MG63 (cell line): Measurements from ENCODE around the gene DDIAS. TPM values are rescaled to one million over a fixed set of nuclear protein-coding genes. Genes with fewer than 3 reads are reported as not detected.
"Not testable (repeated sequence)": the region's sequence is repeated elsewhere in the genome, so short reads cannot be mapped to it uniquely, and the experiment has no call there.

Experiments used
- DNase-seq: peaks from one replicate; pipeline ENCODE4 v3.0.0-alpha.2; 2020
- H3K27me3 ChIP-seq: fragments of 250-450 bp; sonication (Bioruptor Pico); 2 replicates; pipeline ENCODE4 v1.5.1; 2020; ENCODE audit warnings: mild to moderate bottlenecking, moderate library complexity
- H3K36me3 ChIP-seq: fragments of 250-450 bp; sonication (Bioruptor Pico); 2 replicates; pipeline ENCODE4 v1.5.1; 2020; ENCODE audit warnings: mild to moderate bottlenecking, moderate library complexity
- H3K4me3 ChIP-seq: fragments of 250-450 bp; sonication (Bioruptor Pico); 2 replicates; pipeline ENCODE4 v1.5.1; 2020; ENCODE audit warnings: mild to moderate bottlenecking, moderate library complexity
- H3K9me3 ChIP-seq: fragments of 250-450 bp; sonication (Bioruptor Pico); 2 replicates; pipeline ENCODE4 v1.5.1; 2020; ENCODE audit warnings: mild to moderate bottlenecking, moderate library complexity
- total RNA-seq: library from RNA; depleted of rRNA; stranded (reverse); fragments of >200 nt; shearing (Covaris generic); gene quantifications from 2 replicates; pipeline ENCODE4 v1.2.3, GENCODE V29; 2014; ENCODE audit warnings: low replicate concordance

DDIAS gene
- total RNA-seq, 1 experiment from 2014 or later, result 9.2 TPM

DNA sequence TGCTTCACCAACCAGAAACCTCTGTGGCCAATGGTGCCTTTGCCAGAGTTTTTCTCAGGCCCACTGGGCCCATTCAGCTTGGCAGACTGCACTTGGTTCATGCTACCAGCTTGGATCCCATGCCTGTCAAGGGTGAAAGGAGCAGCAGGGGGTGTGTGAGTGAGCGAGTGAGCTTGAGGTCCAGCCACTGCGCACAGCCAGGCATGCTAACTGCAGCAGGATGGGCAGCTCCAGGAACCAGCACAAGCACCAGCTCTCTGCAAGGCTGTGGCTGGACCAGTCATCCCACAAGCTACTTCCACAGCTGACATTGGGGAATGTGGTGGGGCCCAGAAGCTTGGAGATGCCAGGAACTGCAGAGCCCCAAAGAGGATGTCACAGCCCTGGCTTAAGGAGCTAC, 40.8 kb downstream of the DDIAS start:
- H3K4me3 ChIP-seq, result no peak overlapping the region
- no peaks in the 10 kb centered on the region; the same call in 1 of the 2 replicates for H3K9me3 ChIP-seq
- H3K36me3 ChIP-seq, result no peaks in the 10 kb centered on the region
- no peaks in the 10 kb centered on the region for H3K27me3 ChIP-seq
- no peak for DNase-seq

DNA sequence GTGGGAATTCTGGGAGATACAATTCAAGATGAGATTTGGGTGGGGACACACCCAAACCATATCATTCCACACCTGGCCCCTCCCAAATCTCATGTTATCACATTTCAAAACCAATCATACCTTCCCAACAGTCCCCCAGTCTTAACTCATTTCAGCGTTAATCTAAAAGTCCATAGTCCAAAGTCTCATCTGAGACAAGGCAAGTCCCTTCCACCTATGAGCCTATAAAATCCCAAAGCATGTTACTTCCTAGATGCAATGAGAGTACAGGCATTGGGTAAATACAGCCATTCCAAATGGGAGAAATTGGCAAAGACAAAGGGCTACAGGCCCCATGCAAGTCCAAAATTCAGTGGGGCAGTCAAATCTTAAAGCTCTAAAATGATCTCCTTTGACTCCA, 41.9 kb downstream of the DDIAS start:
- not testable (repeated sequence) for H3K4me3 ChIP-seq, H3K9me3 ChIP-seq, H3K36me3 ChIP-seq, H3K27me3 ChIP-seq, DNase-seq

- Histone ChIP-seq H3K36me3 (no peaks in the 10 kb centered on the region), H3K9me3 (no peaks in the 10 kb centered on the region; the same call in 1 of the 2 replicates)
- no peak for DNase-seq
Measured at GRCh38 chr11:82944198-82944597, 42.7 kb downstream of the DDIAS start.

DNA sequence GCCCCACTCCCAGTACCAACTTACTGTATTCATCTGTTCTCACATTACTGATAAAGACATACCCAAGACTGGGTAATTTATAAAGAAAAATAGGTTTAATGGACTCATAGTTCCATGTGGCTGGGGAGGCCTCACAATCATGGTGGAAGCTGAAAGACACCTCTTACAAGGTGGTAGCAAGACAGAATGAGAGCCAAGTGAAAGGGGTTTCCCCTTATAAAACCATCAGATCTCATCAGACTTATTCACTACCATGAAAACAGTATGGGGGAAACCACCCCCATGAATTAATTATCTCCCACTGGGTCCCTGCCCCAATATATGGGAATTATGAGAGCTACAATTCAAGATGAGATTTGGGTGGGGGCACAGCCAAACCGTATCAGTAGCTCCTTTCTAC, 43.5 kb downstream of the DDIAS start:
- H3K9me3 ChIP-seq, H3K27me3 ChIP-seq, DNase-seq, H3K4me3 ChIP-seq, H3K36me3 ChIP-seq: not testable (repeated sequence)

More at GRCh38 chr11:82944198-82944597, 42.7 kb downstream of the DDIAS start:
- no peak overlapping the region for H3K4me3 ChIP-seq
- H3K27me3 ChIP-seq, result no peaks in the 10 kb centered on the region

DNA sequence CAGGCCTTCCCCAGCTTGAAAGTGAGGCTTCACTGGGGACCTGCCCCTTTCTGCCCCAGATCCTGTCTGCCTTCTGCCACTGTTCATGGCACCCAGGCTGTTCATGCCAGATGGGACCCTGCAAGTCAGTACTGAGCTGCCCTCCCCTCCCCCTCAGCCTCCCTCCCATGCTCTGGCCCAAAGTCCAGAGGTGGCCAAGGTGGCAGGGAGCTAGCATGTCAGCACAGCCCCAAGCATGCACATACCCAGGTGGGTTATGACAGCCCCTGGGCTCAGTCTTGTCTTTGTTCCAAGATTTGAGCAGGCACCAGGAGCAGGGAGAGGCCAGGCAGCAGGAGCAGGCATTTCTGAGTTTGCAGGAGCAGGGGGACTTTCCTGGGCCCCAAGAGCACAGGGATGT, 44.1 kb downstream of the DDIAS start:
- DNase-seq, result no peak
- Histone ChIP-seq H3K27me3 (no peaks in the 10 kb centered on the region), H3K9me3 (no peaks in the 10 kb centered on the region; the same call in 1 of the 2 replicates), H3K36me3 (no peaks in the 10 kb centered on the region), H3K4me3 (no peak overlapping the region)

GRCh38 chr11:82949352-82949751, 47.8 kb downstream of the DDIAS start:
- Histone ChIP-seq H3K4me3 (no peak overlapping the region), H3K9me3 (peaks cover 2% of the 10 kb centered on the region; the same call in 1 of the 2 replicates), H3K27me3 (no peaks in the 10 kb centered on the region), H3K36me3 (no peaks in the 10 kb centered on the region)
- DNase-seq, result no peak

GRCh38 chr11:82950502-82950901, 49.0 kb downstream of the DDIAS start:
- H3K27me3 ChIP-seq, DNase-seq, H3K36me3 ChIP-seq, H3K4me3 ChIP-seq, H3K9me3 ChIP-seq: not testable (repeated sequence)

GRCh38 chr11:82955736-82956453, 54.4 kb downstream of the DDIAS start:
- H3K36me3 ChIP-seq, H3K27me3 ChIP-seq, H3K9me3 ChIP-seq, DNase-seq, H3K4me3 ChIP-seq: not testable (repeated sequence)

GRCh38 chr11:82959987-82960778, 58.6 kb downstream of the DDIAS start:
- no peak for DNase-seq
- H3K4me3 ChIP-seq, result no peak overlapping the region
- no peaks in the 10 kb centered on the region for H3K9me3 ChIP-seq
- no peaks in the 10 kb centered on the region for H3K36me3 ChIP-seq
- no peaks in the 10 kb centered on the region for H3K27me3 ChIP-seq

DNA sequence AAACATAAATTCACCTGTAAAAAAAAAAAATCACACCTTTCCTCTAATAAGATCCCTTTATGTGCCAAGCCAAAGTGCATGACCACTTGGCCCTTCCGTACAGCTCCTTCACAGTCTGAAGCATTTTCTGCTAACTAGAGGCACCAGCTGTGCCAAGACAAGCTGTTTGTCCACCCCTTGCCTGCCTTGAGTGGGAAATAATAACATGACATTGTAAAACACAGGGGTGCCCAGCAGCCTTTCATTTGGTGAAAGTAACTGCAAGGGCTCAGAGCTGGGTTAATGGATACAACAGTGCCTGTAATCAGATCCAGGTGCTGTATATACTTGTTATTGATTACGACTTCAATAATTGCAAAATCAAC, 59.2 kb downstream of the DDIAS start:
- Histone ChIP-seq H3K27me3 (no peaks in the 10 kb centered on the region), H3K4me3 (no peak overlapping the region), H3K36me3 (no peaks in the 10 kb centered on the region), H3K9me3 (no peaks in the 10 kb centered on the region)
- no peak for DNase-seq

DNA sequence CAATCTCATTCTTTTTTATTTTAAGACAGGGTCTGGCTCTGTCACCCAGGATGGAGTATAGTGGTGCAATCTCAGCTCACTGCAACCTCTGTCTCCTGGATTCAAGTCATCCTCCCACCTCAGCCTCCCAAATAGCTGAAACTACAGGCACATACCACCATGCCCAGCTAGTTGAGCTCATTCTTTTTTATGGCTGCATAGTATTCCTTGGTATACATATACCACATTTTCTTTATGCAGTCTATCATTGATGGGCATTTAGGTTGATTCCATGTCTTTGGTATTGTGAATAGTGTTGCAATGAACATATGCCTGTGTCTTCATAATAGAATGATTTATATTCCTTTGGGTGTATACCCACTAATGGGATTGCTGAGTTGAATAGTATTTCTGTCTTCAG, 60.5 kb downstream of the DDIAS start:
- not testable (repeated sequence) for H3K36me3 ChIP-seq, H3K27me3 ChIP-seq, H3K9me3 ChIP-seq, DNase-seq, H3K4me3 ChIP-seq

DNA sequence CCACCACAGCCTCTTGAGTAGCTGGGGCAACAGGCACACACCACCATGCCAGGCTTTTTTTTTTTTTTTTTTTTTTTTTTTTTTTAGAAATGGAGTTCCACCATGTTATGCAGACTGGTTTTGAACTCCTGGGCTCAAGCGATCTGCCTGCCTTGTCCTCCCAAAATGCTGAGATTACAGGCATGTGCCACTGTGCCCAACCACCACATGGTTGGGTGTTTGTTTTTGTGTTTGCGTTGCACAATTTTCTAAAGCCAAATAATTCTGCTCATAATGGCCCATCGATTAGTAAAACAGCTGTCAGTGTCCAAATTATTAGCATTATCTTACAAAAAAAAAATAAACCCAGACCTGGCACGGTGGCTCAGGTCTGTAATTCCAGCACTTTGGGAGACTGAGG, 65.8 kb downstream of the DDIAS start:
- H3K4me3 ChIP-seq, result no peak overlapping the region
- H3K9me3 ChIP-seq, result no peaks in the 10 kb centered on the region
- H3K36me3 ChIP-seq, result no peaks in the 10 kb centered on the region
- DNase-seq, result no peak
- H3K27me3 ChIP-seq, result no peaks in the 10 kb centered on the region

GRCh38 chr11:82969811-82970210, 68.3 kb downstream of the DDIAS start:
- H3K36me3 ChIP-seq, result no peaks in the 10 kb centered on the region
- no peak overlapping the region for H3K4me3 ChIP-seq
- H3K9me3 ChIP-seq, result no peaks in the 10 kb centered on the region
- H3K27me3 ChIP-seq, result no peaks in the 10 kb centered on the region
- no peak for DNase-seq

DNA sequence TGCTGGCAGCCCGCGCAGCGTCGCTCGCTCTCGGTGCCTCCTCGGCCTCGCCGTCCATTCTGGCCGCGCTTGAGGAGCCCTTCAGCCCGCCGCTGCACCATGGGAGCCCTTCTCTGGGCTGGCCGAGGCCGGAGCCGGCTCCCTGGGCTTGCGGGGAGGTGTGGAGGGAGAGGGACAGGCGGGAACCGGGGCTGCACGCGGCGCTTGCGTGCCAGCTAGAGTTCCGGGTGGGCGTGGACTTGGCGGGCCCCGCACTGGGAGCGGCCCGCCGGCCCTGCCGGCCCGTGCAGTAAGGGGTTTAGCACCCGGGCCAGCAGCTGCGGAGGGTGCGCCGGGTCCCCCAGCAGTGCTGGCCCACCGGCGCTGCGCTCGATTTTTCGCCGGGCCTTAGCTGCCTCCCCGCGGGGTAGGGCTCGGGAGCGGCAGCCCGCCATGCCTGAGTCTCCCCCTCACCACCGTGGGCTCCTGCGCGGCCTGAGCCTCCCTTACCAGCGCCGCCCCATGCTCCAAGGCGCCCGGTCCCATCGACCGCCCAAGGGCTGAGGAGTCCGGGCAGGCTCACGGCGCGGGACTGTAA, 69.1 kb downstream of the DDIAS start:
- not testable (repeated sequence) for H3K27me3 ChIP-seq, DNase-seq, H3K9me3 ChIP-seq, H3K4me3 ChIP-seq, H3K36me3 ChIP-seq

DNA sequence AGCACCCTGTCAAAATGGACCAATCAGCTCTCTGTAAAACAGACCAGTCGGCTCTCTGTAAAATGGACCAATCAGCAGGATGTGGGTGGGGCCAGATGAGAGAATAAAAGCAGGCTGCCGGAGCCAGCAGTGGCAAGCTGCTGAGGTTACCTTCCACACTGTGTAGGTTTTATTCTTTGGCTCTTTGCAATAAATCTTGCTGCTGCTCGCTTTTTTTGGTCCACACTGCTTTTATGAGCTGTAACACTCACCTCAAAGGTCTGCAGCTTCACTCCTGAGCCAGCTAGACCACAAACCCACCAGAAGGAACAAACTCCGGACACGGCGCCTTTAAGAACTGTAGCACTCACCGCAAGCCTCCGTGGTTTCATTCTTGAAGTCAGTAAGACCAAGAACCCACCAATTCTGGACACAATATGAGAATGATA, 70.0 kb downstream of the DDIAS start:
- not testable (repeated sequence) for H3K36me3 ChIP-seq, DNase-seq, H3K27me3 ChIP-seq, H3K9me3 ChIP-seq, H3K4me3 ChIP-seq

- no peak for DNase-seq
- Histone ChIP-seq H3K36me3 (no peaks in the 10 kb centered on the region), H3K27me3 (no peaks in the 10 kb centered on the region), H3K9me3 (no peaks in the 10 kb centered on the region), H3K4me3 (no peak overlapping the region)
Measured at GRCh38 chr11:82972103-82972502, 70.6 kb downstream of the DDIAS start.

DNA sequence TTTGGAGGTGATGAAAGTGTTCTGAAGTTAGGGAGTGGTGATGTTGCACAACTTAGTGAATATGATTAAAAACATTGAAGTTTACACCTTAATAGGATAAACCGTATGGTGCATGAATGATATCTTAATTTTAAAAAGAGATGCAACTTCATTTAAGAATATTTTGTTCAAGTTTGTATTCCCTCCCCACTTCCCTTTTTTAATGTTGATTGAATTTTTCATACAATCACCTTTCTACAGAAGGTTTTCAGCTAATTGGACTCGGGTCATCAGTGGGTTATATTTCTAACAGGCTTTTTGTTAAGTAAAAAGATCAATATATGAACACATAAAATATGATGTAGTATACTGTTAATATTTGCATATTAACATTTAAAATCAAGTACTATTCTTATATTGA, 72.6 kb downstream of the DDIAS start:
- Histone ChIP-seq H3K27me3 (no peaks in the 10 kb centered on the region), H3K4me3 (no peak overlapping the region), H3K36me3 (no peaks in the 10 kb centered on the region), H3K9me3 (no peaks in the 10 kb centered on the region)
- DNase-seq, result no peak

GRCh38 chr11:82974851-82975250, 73.3 kb downstream of the DDIAS start:
- DNase-seq, result no peak
- Histone ChIP-seq H3K9me3 (no peaks in the 10 kb centered on the region), H3K4me3 (no peak overlapping the region), H3K36me3 (no peaks in the 10 kb centered on the region), H3K27me3 (no peaks in the 10 kb centered on the region)
